ENCODE data around the gene MDM1.

The MDM1 gene

GRCh38 chr12:68358532-68359485, 26.6 kb upstream of the MDM1 start:
- TF ChIP-seq CTCF (IDR thresholded peaks at IDR 0.05; ENCODE audit: low read depth, low read length) = peak; percentile 33; the same call in 1 of the 2 replicates
- Histone ChIP-seq H3K4me3 (ENCODE audit: low read depth, low read length) (no peak overlapping the region), H3K36me3 (no peaks in the 10 kb centered on the region), H3K27me3 (ENCODE audit: insufficient read depth, low read depth, severe bottlenecking) (no peaks in the 10 kb centered on the region), H3K9me3 (ENCODE audit: severe bottlenecking) (no peaks in the 10 kb centered on the region), H3K27ac (no peak overlapping the region)
- DNase-seq = peak; percentile 52

- Histone ChIP-seq H3K4me3 (ENCODE audit: low read depth, low read length) (no peak overlapping the region), H3K9me3 (ENCODE audit: severe bottlenecking) (no peaks in the 10 kb centered on the region), H3K36me3 (no peaks in the 10 kb centered on the region), H3K27me3 (ENCODE audit: insufficient read depth, low read depth, severe bottlenecking) (no peaks in the 10 kb centered on the region), H3K27ac (no peak overlapping the region)
- no peak for DNase-seq
- no peak for TF ChIP-seq CTCF (IDR thresholded peaks at IDR 0.05; ENCODE audit: low read depth, low read length)
These were observed 24.8 kb upstream of the MDM1 start for GRCh38 chr12:68356986-68357385.

- TF ChIP-seq CTCF (IDR thresholded peaks at IDR 0.05; ENCODE audit: low read depth, low read length) = no peak
- Histone ChIP-seq H3K9me3 (ENCODE audit: severe bottlenecking) (no peaks in the 10 kb centered on the region), H3K36me3 (no peaks in the 10 kb centered on the region), H3K27ac (no peak overlapping the region), H3K4me3 (ENCODE audit: low read depth, low read length) (no peak overlapping the region), H3K27me3 (ENCODE audit: insufficient read depth, low read depth, severe bottlenecking) (no peaks in the 10 kb centered on the region)
- no peak for DNase-seq
These were observed 24.0 kb upstream of the MDM1 start for GRCh38 chr12:68356060-68356695.

GRCh38 chr12:68354977-68355541, 22.9 kb upstream of the MDM1 start:
- Histone ChIP-seq H3K9me3 (ENCODE audit: severe bottlenecking) (no peaks in the 10 kb centered on the region), H3K27me3 (ENCODE audit: insufficient read depth, low read depth, severe bottlenecking) (no peaks in the 10 kb centered on the region), H3K36me3 (no peaks in the 10 kb centered on the region), H3K27ac (no peak overlapping the region), H3K4me3 (ENCODE audit: low read depth, low read length) (no peak overlapping the region)
- no peak for TF ChIP-seq CTCF (IDR thresholded peaks at IDR 0.05; ENCODE audit: low read depth, low read length)
- DNase-seq = no peak

- no peaks in the 10 kb centered on the region for H3K9me3 ChIP-seq (ENCODE audit: severe bottlenecking)
- no peak for DNase-seq
These were observed 19.9 kb upstream of the MDM1 start for GRCh38 chr12:68352067-68352466.

More at GRCh38 chr12:68352067-68352466, 19.9 kb upstream of the MDM1 start:
- H3K27me3 ChIP-seq (ENCODE audit: insufficient read depth, low read depth, severe bottlenecking) = no peaks in the 10 kb centered on the region
- no peak overlapping the region for H3K4me3 ChIP-seq (ENCODE audit: low read depth, low read length)
- no peak overlapping the region for H3K27ac ChIP-seq
- no peaks in the 10 kb centered on the region for H3K36me3 ChIP-seq
- TF ChIP-seq CTCF (IDR thresholded peaks at IDR 0.05; ENCODE audit: low read depth, low read length) = no peak
